Hematopoietic multipotent progenitor cell treated with erythropoietin and hydrocortisone succinate and interleukin-3 and kit ligand, for 8 days (in vitro differentiated cells): ENCODE measurements around the gene PIF1.

Source experiments
- DNase-seq: peaks from one replicate; pipeline ENCODE4 v3.0.0-alpha.2; 2015

Gene PIF1, protein sequence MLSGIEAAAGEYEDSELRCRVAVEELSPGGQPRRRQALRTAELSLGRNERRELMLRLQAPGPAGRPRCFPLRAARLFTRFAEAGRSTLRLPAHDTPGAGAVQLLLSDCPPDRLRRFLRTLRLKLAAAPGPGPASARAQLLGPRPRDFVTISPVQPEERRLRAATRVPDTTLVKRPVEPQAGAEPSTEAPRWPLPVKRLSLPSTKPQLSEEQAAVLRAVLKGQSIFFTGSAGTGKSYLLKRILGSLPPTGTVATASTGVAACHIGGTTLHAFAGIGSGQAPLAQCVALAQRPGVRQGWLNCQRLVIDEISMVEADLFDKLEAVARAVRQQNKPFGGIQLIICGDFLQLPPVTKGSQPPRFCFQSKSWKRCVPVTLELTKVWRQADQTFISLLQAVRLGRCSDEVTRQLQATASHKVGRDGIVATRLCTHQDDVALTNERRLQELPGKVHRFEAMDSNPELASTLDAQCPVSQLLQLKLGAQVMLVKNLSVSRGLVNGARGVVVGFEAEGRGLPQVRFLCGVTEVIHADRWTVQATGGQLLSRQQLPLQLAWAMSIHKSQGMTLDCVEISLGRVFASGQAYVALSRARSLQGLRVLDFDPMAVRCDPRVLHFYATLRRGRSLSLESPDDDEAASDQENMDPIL

GRCh38 chr15:64825431-64826294 is at the start of gene PIF1:
Gene PIF1, minus strand, starts transcription at chr15:64825647. Its CDS starts 1,312 bp downstream, at chr15:64824335.
- DNase-seq: peak; percentile 99

- no peak for DNase-seq
Measured at GRCh38 chr15:64870353-64870752, 44.9 kb upstream of the PIF1 start.

DNA sequence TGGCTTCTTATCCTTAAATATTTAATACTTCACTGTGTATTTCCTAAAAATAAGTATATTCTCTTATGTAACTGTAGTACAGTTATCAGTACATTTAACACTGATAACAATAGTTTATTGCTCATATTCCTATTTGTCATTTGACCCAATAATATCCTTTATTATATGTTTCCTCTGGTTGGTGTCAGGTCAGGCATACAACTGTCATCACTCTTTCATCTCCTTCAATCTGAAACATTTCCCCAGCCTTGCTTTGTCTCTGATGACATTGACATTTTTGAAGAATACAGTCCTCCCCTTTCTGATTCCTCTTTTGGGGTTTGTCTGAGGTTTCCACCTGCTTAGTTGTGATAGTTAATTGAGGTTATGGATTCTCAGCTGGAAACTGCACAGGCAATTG is 44.1 kb upstream of the PIF1 start:
- no peak for DNase-seq

DNA sequence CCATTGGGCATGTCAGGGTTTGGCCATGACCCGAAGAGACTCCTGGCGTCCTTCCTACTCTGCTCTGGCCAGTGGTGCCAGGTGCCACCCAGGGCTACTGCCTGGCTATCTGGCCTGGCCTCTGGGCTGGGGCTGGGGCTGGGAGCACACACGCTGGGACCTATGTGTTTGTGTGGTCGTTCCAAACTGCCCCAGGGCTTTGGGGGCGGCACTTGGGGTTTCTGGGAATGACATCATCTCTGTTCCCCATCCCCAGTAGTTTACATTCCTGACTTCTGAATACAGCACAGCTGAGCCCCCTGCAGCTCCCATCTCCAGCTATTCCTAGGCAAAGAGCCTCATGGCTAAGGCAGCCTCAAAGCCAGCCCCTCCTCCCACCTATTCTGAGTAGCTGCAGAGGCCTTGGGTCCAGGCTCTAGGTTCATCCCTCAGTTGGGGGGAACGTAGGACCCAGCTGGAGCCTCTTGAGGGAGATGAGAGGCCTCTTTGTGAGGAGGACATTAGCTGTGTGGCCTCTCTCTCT is 40.6 kb upstream of the PIF1 start:
- no peak for DNase-seq

DNA sequence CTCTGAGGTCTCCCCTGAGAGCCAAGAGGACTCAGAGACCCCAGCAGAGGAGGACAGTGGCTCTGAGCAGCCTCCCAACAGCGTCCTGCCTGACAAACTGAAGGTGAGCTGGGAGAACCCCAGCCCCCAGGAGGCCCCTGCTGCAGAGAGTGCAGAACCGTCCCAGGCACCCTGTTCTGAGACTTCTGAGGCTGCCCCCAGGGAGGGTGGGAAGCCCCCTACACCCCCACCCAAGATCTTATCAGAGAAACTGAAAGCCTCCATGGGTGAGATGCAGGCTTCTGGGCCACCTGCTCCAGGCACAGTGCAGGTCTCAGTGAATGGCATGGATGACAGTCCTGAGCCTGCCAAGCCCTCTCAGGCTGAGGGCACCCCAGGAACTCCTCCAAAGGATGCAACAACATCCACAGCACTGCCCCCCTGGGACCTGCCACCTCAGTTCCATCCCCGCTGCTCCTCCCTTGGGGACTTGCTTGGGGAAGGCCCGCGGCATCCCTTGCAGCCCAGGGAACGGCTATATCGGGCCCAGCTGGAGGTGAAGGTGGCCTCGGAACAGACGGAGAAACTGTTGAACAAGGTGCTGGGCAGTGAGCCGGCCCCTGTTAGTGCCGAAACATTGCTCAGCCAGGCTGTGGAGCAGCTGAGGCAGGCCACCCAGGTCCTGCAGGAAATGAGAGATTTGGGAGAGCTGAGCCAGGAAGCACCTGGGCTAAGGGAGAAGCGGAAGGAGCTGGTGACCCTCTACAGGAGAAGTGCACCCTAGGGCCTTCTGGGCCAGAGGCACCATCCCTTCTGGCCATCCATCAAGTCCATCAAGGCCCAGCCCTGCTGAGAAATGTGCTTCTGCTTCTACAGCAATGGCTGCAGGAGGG is 39.9 kb upstream of the PIF1 start:
- DNase-seq: no peak

- DNase-seq: no peak
Measured at GRCh38 chr15:64864068-64864467, 38.6 kb upstream of the PIF1 start.

- no peak for DNase-seq
Measured at GRCh38 chr15:64862408-64862807, 37.0 kb upstream of the PIF1 start.

DNA sequence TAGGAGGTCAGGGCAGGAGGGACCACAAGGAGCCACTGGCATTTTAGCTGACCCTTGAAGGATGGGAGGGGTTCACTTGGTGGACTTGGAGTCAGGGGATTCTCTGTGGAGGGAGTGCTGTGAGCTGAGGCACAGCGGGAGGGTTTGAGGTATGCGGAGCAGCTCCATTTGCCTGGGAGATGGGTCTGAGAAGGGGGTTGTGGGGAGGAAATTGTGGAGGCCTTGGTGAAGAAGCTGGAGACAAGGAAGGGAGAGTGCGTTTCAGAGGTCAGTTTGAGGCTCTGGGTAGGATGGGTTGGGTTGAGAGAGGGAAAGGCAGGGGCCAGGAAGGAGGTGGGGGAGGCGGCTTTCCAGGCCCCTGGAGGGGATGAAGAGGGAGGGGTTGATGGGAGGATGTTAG is 36.5 kb upstream of the PIF1 start:
- no peak for DNase-seq

DNA sequence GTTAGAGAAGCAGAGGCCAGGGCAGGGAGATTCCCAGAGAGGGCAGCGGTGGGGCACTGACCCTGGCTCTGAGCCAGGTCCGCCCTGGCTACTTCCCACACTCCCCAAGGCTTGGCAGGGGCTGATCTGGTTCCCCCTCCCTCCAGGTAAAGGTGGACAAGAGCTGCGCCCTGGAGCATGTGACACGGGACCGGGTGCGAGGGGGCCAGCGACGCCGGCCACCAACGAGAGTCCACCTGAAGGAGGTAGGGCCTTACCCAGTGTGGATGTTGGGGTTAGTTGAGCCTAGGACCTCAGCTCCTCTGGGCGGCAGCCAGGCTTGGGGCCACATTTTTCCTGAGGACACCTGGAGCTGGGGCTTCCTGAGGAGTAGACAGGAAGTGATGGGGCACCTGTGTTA is 35.9 kb upstream of the PIF1 start:
- DNase-seq: no peak

DNA sequence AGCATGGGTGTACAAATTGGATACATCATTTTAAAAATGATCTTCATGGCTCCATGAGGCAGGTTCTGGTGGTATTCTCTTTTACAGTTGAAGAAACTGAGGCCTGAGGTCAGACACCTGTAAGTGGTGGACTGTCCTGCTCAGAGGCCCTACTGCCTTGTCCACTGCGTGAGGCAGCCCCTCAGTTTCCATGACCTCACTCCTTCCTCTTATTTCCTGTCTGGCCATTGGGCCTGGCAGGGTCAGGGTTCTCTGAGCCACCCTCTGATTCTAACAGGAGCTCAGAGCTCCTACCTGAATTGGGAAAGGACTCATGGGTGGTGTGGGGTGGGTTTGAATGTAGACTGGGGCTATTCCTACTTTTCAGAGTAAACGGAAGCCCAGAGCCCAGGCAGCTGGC is 33.8 kb upstream of the PIF1 start:
- no peak for DNase-seq

DNA sequence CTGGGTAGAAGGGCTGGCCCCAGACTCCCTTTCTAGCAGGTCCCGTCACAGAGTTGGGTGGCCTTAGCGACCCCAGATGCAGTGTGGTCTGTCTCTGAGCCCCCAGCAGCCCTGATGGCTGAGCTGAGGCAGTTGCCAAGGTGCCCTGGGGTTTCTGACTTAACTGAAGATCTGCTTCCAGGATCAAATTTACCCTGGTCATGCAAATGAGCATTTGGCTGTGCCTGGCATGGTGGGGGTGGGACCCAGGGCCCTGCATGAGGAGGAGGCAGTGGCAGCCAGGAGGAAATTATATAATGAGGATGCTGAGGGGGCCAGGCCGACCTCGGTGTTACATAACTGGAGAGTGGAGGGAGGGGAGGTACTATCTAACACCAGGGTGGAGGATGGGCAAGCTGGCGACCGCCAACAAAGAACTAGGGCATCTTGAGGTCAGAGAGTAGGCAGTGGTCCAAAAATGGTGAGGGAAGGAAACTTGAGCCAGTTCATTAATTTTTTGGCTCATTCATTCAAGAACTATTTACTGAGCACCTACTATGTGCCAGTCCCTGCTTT is 32.7 kb upstream of the PIF1 start:
- no peak for DNase-seq

GRCh38 chr15:64857421-64857820 is 32.0 kb upstream of the PIF1 start:
- no peak for DNase-seq

- DNase-seq: no peak
Measured at GRCh38 chr15:64856429-64857145, 31.1 kb upstream of the PIF1 start.

DNA sequence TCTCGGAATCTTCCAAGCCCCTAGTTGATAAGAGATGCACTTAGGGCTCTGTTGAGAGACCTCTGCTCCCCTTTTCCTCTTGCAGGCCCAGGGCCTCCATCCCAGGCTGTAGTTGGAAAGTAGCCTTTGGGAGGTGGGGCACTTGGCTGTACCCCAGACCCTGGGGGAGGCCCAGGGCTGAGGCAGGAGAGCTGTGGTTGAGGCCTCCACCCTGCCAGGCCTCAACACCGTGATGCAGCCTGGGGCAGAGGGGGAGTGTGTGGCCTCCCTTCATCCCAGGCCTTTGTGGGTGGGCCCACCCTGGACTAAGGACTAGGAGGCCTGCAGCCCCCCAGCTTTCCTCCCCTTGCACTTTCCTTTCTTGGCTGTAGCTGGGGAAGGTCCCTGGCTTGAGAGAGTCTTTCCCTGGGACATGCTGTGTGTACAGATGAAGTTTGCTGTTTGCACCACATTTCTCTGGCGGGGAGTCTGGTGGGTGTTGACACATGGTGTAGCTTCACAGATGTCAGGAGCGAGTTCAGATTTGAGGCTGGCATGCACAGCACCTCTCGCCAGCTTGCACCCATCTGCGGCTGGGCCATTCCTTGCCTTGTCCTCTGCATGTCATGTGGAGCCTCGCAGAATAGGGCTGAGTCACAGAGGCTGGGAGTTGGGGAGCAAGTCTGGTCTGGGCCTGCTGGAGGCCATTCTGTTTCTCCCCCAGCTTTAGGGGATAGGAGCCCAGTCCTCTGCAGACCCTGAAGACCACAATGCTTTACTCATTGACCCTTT is 29.9 kb upstream of the PIF1 start:
- no peak for DNase-seq

DNA sequence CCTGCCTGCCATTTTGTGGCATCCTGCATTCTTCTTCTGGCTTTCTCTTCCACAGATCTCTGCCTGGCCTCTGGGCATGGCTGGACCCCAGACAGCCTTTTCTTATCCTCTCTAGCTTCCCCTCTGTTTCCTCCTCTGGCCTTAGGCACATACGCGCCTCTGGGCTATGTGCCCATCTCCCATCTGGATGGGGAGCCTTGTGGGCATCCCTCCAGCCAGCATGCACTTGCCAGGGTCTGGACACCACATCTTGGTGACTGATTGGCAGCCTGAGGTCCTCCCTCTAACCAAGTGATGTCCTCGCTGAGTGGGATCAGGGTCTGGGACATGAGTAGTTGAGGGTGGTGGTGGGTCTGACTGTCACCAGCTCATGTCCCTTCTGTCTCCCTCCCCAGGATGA is 29.1 kb upstream of the PIF1 start:
- no peak for DNase-seq

DNA sequence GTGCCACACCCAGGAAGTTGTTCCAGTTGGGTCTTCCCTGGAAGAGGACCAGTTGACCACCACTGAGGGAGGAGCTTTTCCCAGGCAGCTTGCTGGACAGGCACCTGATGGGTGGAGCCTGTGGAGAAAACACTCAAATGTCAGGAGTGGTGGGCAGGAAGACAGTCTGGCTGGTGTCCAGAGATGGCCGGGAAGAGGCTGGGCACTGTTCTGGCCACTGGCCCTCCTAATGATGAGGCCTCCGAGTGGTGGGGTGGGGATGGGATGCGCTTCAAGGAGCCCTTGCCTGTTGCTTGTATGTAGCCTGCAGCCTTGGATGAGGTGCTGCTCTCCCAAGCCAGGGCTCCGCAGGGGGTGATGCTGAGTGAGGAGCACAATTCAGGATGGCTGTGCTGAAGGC is 28.6 kb upstream of the PIF1 start:
- no peak for DNase-seq

DNA sequence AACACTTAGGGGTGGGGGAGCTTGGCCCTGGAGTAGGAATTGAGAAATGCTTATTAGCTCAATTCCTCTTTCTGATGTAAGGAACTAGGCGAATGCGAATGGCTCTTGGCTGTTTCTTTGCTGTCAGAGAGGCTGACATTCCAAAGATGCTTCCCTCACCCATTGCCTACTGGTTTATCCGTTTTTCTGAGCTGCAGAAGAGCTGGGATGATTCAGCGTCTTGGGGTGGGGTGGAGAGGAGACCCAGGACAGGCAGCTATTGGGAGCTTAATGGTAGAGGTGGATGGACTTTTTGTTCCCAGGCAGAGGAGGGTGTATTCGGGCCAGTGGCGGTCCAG is 26.0 kb upstream of the PIF1 start:
- DNase-seq: no peak

DNA sequence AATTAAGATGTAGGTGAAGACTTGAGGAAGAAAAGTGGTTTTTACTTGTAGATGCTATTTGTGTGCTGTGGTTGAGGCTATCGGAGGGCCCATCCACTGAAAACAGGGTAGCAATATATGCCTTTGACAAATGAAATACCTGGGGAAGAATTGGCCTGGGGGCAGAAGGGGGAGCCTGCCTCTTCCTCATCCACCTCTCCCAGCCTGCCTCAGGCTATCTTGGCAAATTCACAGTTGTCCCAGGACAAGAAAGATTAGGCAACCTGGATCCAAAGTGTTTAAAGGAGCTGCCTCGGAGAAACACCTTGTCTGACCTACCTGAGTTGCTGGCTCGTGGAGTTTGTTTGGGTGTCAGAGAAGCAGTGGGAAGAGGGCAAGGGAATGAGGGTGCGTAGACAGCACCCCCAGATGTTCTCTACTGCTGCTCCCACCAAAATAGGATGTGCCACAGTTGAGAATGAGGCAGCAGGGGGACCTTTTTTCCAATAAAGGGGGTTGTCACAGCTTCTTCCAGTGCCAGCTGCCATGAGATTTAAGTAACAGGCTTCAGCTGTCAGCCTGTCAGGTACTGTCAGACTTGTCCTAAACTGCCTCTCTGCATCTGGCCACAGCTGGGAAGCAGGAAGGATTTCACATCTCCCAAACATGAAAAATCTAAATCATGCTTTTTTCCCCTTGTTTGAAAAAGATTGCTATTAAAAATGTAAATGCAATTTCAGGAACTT is 25.5 kb upstream of the PIF1 start:
- DNase-seq: no peak

DNA sequence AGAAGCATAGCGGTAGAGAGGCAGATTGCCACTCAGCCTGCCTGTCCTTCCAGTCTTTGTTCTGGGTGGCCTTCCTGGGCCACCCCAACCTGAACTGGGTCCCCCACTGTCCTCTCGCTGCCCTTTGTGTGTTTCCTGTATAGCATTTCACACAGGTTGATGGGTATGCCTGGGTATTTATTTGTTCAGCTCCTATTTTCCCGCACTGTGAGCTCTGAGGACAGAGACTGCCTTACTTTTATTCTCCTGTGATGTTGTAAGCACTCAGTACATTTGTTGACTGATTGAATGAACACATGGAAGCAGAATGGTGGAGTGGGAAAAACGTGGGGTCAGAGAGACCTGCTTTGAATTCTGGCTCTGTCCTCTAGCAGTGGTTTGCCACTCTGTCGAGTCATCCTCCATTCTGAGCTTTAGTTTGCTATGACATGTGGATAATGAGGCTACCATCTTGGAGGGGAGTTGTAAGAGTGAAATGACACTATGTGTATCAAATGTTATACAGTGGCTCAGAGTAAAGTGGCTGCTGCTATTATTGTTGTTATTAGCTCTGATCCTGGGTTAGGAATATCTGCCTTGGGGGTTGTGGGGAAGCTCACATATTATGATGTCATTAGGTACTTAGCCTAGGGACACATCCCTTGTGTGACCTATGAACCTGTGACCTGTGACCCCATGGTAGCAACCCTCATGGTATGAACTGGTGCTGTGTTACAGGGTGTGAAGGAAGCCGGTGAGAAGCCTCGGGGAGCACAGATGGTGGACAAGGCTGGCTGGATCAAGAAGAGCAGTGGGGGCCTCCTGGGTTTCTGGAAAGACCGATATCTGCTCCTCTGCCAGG is 22.6 kb upstream of the PIF1 start:
- DNase-seq: no peak
